H9 (cell line): ENCODE results near the gene ADGRL3. TPM values are rescaled to one million over a fixed set of nuclear protein-coding genes. Genes with fewer than 3 reads are reported as not detected.

Experiments used
- DNase-seq: peaks from one replicate; pipeline ENCODE4 v3.0.0-alpha.2; 2017
- H2AFZ ChIP-seq: one replicate; pipeline ENCODE4 v1.6.1; 2013; ENCODE audit warnings: mild to moderate bottlenecking, low read length, control low read depth, moderate library complexity
- H2AK5ac ChIP-seq: 2 replicates; pipeline ENCODE4 v1.6.1; 2013; ENCODE audit warnings: low read length, control low read depth, mixed read lengths; ENCODE audit not compliant: insufficient read length
- H2BK120ac ChIP-seq: one replicate; pipeline ENCODE4 v1.6.1; 2013; ENCODE audit warnings: low read depth, mild to moderate bottlenecking, low read length, control low read depth, inconsistent platforms; ENCODE audit not compliant: poor library complexity, severe bottlenecking
- H2BK12ac ChIP-seq: 2 replicates; pipeline ENCODE4 v1.6.1; 2013; ENCODE audit warnings: low read length, control low read depth, mixed read lengths, low read depth; ENCODE audit not compliant: insufficient read length
- H2BK15ac ChIP-seq: 2 replicates; pipeline ENCODE4 v1.6.1; 2013; ENCODE audit warnings: low read depth, low read length, control low read depth
- H2BK20ac ChIP-seq: one replicate; pipeline ENCODE4 v1.6.1; 2013; ENCODE audit warnings: low read depth, mild to moderate bottlenecking, low read length, control low read depth, inconsistent platforms; ENCODE audit not compliant: poor library complexity, severe bottlenecking
- H2BK5ac ChIP-seq: 2 replicates; pipeline ENCODE4 v1.6.1; 2013; ENCODE audit warnings: low read length, control low read depth, mixed read lengths; ENCODE audit not compliant: insufficient read length
- H3K14ac ChIP-seq: 2 replicates; pipeline ENCODE4 v1.6.1; 2013; ENCODE audit warnings: low read length, control low read depth; ENCODE audit not compliant: insufficient read depth
- H3K18ac ChIP-seq: 2 replicates; pipeline ENCODE4 v1.6.1; 2013; ENCODE audit warnings: low read depth, mild to moderate bottlenecking, mixed read lengths, low read length, control low read depth; ENCODE audit not compliant: insufficient read length
- H3K23ac ChIP-seq: 2 replicates; pipeline ENCODE4 v1.6.1; 2013; ENCODE audit warnings: low read length, control low read depth, mixed read lengths, low read depth; ENCODE audit not compliant: insufficient read length
- H3K23me2 ChIP-seq: 2 replicates; pipeline ENCODE4 v1.6.1; 2013; ENCODE audit warnings: low read depth, mild to moderate bottlenecking, mixed read lengths, low read length, control low read depth; ENCODE audit not compliant: insufficient read length, poor library complexity, severe bottlenecking
- H3K27ac ChIP-seq: 2 replicates; pipeline ENCODE4 v1.5.1; 2013; ENCODE audit warnings: low read length, control low read depth, mixed read lengths, low read depth; ENCODE audit not compliant: insufficient read length
- H3K27me3 ChIP-seq: 2 replicates; pipeline ENCODE4 v1.6.1; 2013; ENCODE audit warnings: low read length, control low read depth, inconsistent platforms; ENCODE audit not compliant: insufficient read depth
- H3K4ac ChIP-seq: 2 replicates; pipeline ENCODE4 v1.6.1; 2013; ENCODE audit warnings: low read depth, mild to moderate bottlenecking, control low read depth, inconsistent platforms, low read length, moderate library complexity
- H3K4me1 ChIP-seq: 2 replicates; pipeline ENCODE4 v1.6.1; 2013; ENCODE audit warnings: low read length, control low read depth, inconsistent platforms; ENCODE audit not compliant: insufficient read depth
- H3K4me2 ChIP-seq: 2 replicates; pipeline ENCODE4 v1.6.1; 2013; ENCODE audit warnings: low read length, control low read depth, mixed read lengths; ENCODE audit not compliant: insufficient read length, insufficient read depth
- H3K56ac ChIP-seq: 2 replicates; pipeline ENCODE4 v1.6.1; 2013; ENCODE audit warnings: low read depth, mild to moderate bottlenecking, mixed read lengths, low read length, control low read depth; ENCODE audit not compliant: insufficient read length
- H3K79me1 ChIP-seq: 2 replicates; pipeline ENCODE4 v1.6.1; 2013; ENCODE audit warnings: low read depth, mild to moderate bottlenecking, moderate library complexity, low read length, control low read depth, inconsistent platforms; ENCODE audit not compliant: insufficient read depth, poor library complexity, severe bottlenecking
- H3K79me2 ChIP-seq: 2 replicates; pipeline ENCODE4 v1.6.1; 2013; ENCODE audit warnings: low read length, control low read depth, inconsistent platforms; ENCODE audit not compliant: insufficient read depth
- H3K9ac ChIP-seq: 2 replicates; pipeline ENCODE4 v1.6.1; 2013; ENCODE audit warnings: low read length, control low read depth, mixed read lengths; ENCODE audit not compliant: insufficient read length; ENCODE audit errors: extremely low read depth
- H3K9me3 ChIP-seq: one replicate; pipeline ENCODE4 v1.6.1; 2013; ENCODE audit warnings: low read depth, low read length, inconsistent platforms; ENCODE audit not compliant: control insufficient read depth
- H3T11ph ChIP-seq: one replicate; pipeline ENCODE4 v1.6.1; 2013; ENCODE audit warnings: mild to moderate bottlenecking, low read length, control low read depth, inconsistent platforms
- H4K20me1 ChIP-seq: one replicate; pipeline ENCODE4 v1.6.1; 2013; ENCODE audit not compliant: control insufficient read depth, insufficient read length, insufficient read depth
- H4K5ac ChIP-seq: 2 replicates; pipeline ENCODE4 v1.6.1; 2013; ENCODE audit warnings: low read depth, mild to moderate bottlenecking, mixed read lengths, low read length, control low read depth; ENCODE audit not compliant: insufficient read length
- H4K8ac ChIP-seq: replicated peaks from 2 replicates; pipeline ENCODE4 v1.6.1; 2013; ENCODE audit warnings: low read length, control low read depth, mixed read lengths, low read depth; ENCODE audit not compliant: insufficient read length
- H4K91ac ChIP-seq: 2 replicates; pipeline ENCODE4 v1.6.1; 2013; ENCODE audit warnings: low read depth, mild to moderate bottlenecking, moderate library complexity, mixed read lengths, low read length, control low read depth; ENCODE audit not compliant: insufficient read length
- H3K27ac Mint-ChIP-seq, 3 experiments: 2 replicates in 2 of 3; 3 replicates in 1 of 3; pipeline ENCODE4 v1.8.0; 2020 to 2021; ENCODE audit warnings: mixed read lengths in 3 of 3, mild to moderate bottlenecking in 1 of 3, moderate library complexity in 1 of 3
- H3K27me3 Mint-ChIP-seq: 2 replicates; pipeline ENCODE4 v1.8.0; 2021; ENCODE audit warnings: low read depth, mild to moderate bottlenecking, moderate library complexity, mixed read lengths
- H3K36me3 Mint-ChIP-seq, 3 experiments: 2 replicates in 2 of 3; 3 replicates in 1 of 3; pipeline ENCODE4 v1.8.0; 2020 to 2021; ENCODE audit warnings: low read depth in 3 of 3, mixed read lengths in 3 of 3; ENCODE audit not compliant: insufficient read depth in 1 of 3
- H3K4me1 Mint-ChIP-seq, 2 experiments: 2 replicates each; pipeline ENCODE4 v1.8.0; 2020; ENCODE audit warnings: mixed read lengths in 2 of 2
- H3K4me3 Mint-ChIP-seq, 2 experiments: 2 replicates in 1 of 2; 3 replicates in 1 of 2; pipeline ENCODE4 v1.8.0; 2020 to 2021; ENCODE audit warnings: mild to moderate bottlenecking in 2 of 2, mixed read lengths in 2 of 2, moderate library complexity in 1 of 2
- H3K9me3 Mint-ChIP-seq, 2 experiments: 2 replicates in 1 of 2; 3 replicates in 1 of 2; pipeline ENCODE4 v1.8.0; 2020; ENCODE audit warnings: mild to moderate bottlenecking in 2 of 2, mixed read lengths in 2 of 2, moderate library complexity in 1 of 2
- WGBS: extraction: QIAGEN DNeasy Blood & Tissue Kit; methylation state at CpG from one replicate; pipeline ENCODE4 v1.1.7; 2013; ENCODE audit warnings: missing lambda C conversion rate, low lambda C conversion rate, mixed read lengths; ENCODE audit not compliant: insufficient read length; ENCODE audit errors: extremely low coverage; 5-methylcytosine and 5-hydroxymethylcytosine counted together
- total RNA-seq: library from RNA; stranded (reverse); gene quantifications from 2 replicates; pipeline ENCODE4 v1.2.1, GENCODE V29; 2021
- TF ChIP-seq, protein P1 (sequence below): fragments of 200-600 bp; sonication (generic); conservative IDR thresholded peaks from 3 replicates; pipeline ENCODE4 v1.8.0; 2021; ENCODE audit warnings: antibody characterized with exemption, mild to moderate bottlenecking

Gene ADGRL3
- total RNA-seq, 1 experiment from 2014 or later = 5.9 TPM

DNA sequence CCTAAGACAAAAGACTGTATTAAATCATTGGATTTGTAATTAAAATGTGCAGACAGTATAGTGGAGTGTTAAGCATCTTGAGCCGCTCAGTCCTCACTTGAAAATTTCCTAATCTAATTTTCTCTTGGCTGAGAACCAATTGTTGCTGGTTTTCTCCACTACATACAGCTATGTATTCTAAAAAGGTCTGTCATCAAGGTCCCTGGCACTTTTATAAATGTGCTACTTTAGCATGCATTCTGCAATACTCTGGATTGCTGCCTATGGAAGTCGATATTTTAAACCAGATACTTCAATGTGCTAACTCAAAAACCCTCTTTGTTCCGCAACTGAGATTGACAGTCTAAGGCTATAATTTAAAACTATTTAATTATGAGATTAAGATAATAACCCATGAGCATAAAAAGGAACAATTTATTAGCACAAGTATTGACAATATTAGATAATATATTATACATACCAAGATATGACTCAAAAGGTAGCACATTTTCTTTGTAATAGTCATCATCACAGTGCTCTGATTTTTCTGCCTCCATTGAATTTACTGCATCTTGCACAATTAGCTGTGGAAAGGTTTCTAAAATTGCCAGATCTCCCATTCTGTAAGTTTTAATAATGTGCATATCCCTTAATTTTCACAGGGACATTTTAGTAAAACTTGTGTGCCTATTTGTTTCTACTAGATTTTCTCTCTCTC, 815.1 kb downstream of the ADGRL3 start:
- no peaks in the 10 kb centered on the region for H3K79me2 ChIP-seq
- no peak overlapping the region for H3K27ac ChIP-seq
- H3K4me1 ChIP-seq = no peaks in the 10 kb centered on the region
- no peak overlapping the region for H3K23ac ChIP-seq
- H3K79me1 ChIP-seq = no peaks in the 10 kb centered on the region
- no peak overlapping the region for H3K56ac ChIP-seq
- TF ChIP-seq, protein P1, sequence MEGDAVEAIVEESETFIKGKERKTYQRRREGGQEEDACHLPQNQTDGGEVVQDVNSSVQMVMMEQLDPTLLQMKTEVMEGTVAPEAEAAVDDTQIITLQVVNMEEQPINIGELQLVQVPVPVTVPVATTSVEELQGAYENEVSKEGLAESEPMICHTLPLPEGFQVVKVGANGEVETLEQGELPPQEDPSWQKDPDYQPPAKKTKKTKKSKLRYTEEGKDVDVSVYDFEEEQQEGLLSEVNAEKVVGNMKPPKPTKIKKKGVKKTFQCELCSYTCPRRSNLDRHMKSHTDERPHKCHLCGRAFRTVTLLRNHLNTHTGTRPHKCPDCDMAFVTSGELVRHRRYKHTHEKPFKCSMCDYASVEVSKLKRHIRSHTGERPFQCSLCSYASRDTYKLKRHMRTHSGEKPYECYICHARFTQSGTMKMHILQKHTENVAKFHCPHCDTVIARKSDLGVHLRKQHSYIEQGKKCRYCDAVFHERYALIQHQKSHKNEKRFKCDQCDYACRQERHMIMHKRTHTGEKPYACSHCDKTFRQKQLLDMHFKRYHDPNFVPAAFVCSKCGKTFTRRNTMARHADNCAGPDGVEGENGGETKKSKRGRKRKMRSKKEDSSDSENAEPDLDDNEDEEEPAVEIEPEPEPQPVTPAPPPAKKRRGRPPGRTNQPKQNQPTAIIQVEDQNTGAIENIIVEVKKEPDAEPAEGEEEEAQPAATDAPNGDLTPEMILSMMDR = no peak
- H3K14ac ChIP-seq = no peak overlapping the region
- no peak overlapping the region for H2BK20ac ChIP-seq
- Mint-ChIP-seq H3K27ac (peak overlapping the region in 1 of 3 experiments; percentile 4; a peak in 1 of 7 replicates), H3K36me3 (no peaks in the 10 kb centered on the region), H3K4me3 (no peak overlapping the region), H3K27me3 (no peaks in the 10 kb centered on the region), H3K4me1 (peaks cover 5 to 12% of the 10 kb centered on the region in 2 experiments; a peak in 3 of 4 replicates), H3K9me3 (no peaks in the 10 kb centered on the region)
- WGBS = no CpG with 5 or more reads among the region's 3 CpGs
- no peak overlapping the region for H4K5ac ChIP-seq
- H3K9ac ChIP-seq = no peak overlapping the region
- H4K20me1 ChIP-seq = no peaks in the 10 kb centered on the region
- H4K8ac ChIP-seq = no peak overlapping the region
- H2BK12ac ChIP-seq = no peak overlapping the region
- H2BK5ac ChIP-seq = no peak overlapping the region
- DNase-seq = no peak
- no peaks in the 10 kb centered on the region for H3K9me3 ChIP-seq
- no peak overlapping the region for H3T11ph ChIP-seq
- H3K4ac ChIP-seq = no peak overlapping the region
- H4K91ac ChIP-seq = no peak overlapping the region
- H2AK5ac ChIP-seq = no peak overlapping the region
- no peak overlapping the region for H2AFZ ChIP-seq
- H3K23me2 ChIP-seq = no peaks in the 10 kb centered on the region
- H2BK15ac ChIP-seq = no peak overlapping the region
- H2BK120ac ChIP-seq = no peak overlapping the region
- no peaks in the 10 kb centered on the region for H3K27me3 ChIP-seq
- no peak overlapping the region for H3K18ac ChIP-seq
- no peak overlapping the region for H3K4me2 ChIP-seq
